Measurements from ENCODE around the gene IQCM. TPM values are rescaled to one million over a fixed set of nuclear protein-coding genes. Genes with fewer than 3 reads are reported as not detected.

Gene IQCM
- total RNA-seq, 1 experiment from 2014 or later = 0.11 TPM

DNA sequence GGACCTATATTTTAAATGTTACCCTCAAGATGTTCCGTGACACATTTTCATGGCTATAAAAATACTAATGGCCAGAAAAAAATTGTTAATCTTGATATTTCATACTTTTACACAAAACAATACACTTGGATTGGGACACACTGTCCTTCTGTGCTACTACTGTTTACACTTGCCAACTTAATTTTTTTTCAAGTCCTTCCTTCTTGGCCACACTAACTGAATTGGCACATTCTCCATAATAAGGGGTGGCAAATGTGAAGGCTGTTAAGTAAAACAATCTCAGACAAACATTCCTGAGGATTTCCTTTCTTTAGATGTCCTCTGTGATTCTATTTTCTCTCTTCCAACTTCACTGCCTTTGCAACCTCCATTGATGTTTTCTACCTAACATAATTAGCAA, 225.8 kb downstream of the IQCM start (continued):
- no peak for TF ChIP-seq ESRRA (CRISPR knock-in tag; IDR thresholded peaks at IDR 0.05; ENCODE audit: borderline replicate concordance)
- TF ChIP-seq, protein P1, sequence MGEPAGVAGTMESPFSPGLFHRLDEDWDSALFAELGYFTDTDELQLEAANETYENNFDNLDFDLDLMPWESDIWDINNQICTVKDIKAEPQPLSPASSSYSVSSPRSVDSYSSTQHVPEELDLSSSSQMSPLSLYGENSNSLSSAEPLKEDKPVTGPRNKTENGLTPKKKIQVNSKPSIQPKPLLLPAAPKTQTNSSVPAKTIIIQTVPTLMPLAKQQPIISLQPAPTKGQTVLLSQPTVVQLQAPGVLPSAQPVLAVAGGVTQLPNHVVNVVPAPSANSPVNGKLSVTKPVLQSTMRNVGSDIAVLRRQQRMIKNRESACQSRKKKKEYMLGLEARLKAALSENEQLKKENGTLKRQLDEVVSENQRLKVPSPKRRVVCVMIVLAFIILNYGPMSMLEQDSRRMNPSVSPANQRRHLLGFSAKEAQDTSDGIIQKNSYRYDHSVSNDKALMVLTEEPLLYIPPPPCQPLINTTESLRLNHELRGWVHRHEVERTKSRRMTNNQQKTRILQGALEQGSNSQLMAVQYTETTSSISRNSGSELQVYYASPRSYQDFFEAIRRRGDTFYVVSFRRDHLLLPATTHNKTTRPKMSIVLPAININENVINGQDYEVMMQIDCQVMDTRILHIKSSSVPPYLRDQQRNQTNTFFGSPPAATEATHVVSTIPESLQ (CRISPR knock-in tag; IDR thresholded peaks at IDR 0.05) = no peak
- TF ChIP-seq, protein P2, sequence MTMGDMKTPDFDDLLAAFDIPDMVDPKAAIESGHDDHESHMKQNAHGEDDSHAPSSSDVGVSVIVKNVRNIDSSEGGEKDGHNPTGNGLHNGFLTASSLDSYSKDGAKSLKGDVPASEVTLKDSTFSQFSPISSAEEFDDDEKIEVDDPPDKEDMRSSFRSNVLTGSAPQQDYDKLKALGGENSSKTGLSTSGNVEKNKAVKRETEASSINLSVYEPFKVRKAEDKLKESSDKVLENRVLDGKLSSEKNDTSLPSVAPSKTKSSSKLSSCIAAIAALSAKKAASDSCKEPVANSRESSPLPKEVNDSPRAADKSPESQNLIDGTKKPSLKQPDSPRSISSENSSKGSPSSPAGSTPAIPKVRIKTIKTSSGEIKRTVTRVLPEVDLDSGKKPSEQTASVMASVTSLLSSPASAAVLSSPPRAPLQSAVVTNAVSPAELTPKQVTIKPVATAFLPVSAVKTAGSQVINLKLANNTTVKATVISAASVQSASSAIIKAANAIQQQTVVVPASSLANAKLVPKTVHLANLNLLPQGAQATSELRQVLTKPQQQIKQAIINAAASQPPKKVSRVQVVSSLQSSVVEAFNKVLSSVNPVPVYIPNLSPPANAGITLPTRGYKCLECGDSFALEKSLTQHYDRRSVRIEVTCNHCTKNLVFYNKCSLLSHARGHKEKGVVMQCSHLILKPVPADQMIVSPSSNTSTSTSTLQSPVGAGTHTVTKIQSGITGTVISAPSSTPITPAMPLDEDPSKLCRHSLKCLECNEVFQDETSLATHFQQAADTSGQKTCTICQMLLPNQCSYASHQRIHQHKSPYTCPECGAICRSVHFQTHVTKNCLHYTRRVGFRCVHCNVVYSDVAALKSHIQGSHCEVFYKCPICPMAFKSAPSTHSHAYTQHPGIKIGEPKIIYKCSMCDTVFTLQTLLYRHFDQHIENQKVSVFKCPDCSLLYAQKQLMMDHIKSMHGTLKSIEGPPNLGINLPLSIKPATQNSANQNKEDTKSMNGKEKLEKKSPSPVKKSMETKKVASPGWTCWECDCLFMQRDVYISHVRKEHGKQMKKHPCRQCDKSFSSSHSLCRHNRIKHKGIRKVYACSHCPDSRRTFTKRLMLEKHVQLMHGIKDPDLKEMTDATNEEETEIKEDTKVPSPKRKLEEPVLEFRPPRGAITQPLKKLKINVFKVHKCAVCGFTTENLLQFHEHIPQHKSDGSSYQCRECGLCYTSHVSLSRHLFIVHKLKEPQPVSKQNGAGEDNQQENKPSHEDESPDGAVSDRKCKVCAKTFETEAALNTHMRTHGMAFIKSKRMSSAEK (CRISPR knock-in tag; IDR thresholded peaks at IDR 0.05; ENCODE audit: borderline replicate concordance) = no peak
- TF ChIP-seq, protein P3, sequence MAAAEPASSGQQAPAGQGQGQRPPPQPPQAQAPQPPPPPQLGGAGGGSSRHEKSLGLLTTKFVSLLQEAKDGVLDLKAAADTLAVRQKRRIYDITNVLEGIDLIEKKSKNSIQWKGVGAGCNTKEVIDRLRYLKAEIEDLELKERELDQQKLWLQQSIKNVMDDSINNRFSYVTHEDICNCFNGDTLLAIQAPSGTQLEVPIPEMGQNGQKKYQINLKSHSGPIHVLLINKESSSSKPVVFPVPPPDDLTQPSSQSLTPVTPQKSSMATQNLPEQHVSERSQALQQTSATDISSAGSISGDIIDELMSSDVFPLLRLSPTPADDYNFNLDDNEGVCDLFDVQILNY (CRISPR knock-in tag; IDR thresholded peaks at IDR 0.05) = no peak
- TF ChIP-seq, protein P4, sequence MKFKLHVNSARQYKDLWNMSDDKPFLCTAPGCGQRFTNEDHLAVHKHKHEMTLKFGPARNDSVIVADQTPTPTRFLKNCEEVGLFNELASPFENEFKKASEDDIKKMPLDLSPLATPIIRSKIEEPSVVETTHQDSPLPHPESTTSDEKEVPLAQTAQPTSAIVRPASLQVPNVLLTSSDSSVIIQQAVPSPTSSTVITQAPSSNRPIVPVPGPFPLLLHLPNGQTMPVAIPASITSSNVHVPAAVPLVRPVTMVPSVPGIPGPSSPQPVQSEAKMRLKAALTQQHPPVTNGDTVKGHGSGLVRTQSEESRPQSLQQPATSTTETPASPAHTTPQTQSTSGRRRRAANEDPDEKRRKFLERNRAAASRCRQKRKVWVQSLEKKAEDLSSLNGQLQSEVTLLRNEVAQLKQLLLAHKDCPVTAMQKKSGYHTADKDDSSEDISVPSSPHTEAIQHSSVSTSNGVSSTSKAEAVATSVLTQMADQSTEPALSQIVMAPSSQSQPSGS (CRISPR knock-in tag; IDR thresholded peaks at IDR 0.05; ENCODE audit: borderline replicate concordance, low read depth) = no peak
- TF ChIP-seq PRRX2 (CRISPR knock-in tag; IDR thresholded peaks at IDR 0.05) = no peak
- TF ChIP-seq, protein P5, sequence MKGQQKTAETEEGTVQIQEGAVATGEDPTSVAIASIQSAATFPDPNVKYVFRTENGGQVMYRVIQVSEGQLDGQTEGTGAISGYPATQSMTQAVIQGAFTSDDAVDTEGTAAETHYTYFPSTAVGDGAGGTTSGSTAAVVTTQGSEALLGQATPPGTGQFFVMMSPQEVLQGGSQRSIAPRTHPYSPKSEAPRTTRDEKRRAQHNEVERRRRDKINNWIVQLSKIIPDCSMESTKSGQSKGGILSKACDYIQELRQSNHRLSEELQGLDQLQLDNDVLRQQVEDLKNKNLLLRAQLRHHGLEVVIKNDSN (CRISPR knock-in tag; IDR thresholded peaks at IDR 0.05) = no peak
- TF ChIP-seq, protein P6, sequence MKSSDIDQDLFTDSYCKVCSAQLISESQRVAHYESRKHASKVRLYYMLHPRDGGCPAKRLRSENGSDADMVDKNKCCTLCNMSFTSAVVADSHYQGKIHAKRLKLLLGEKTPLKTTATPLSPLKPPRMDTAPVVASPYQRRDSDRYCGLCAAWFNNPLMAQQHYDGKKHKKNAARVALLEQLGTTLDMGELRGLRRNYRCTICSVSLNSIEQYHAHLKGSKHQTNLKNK (CRISPR knock-in tag; IDR thresholded peaks at IDR 0.05) = no peak
- TF ChIP-seq, protein P7, sequence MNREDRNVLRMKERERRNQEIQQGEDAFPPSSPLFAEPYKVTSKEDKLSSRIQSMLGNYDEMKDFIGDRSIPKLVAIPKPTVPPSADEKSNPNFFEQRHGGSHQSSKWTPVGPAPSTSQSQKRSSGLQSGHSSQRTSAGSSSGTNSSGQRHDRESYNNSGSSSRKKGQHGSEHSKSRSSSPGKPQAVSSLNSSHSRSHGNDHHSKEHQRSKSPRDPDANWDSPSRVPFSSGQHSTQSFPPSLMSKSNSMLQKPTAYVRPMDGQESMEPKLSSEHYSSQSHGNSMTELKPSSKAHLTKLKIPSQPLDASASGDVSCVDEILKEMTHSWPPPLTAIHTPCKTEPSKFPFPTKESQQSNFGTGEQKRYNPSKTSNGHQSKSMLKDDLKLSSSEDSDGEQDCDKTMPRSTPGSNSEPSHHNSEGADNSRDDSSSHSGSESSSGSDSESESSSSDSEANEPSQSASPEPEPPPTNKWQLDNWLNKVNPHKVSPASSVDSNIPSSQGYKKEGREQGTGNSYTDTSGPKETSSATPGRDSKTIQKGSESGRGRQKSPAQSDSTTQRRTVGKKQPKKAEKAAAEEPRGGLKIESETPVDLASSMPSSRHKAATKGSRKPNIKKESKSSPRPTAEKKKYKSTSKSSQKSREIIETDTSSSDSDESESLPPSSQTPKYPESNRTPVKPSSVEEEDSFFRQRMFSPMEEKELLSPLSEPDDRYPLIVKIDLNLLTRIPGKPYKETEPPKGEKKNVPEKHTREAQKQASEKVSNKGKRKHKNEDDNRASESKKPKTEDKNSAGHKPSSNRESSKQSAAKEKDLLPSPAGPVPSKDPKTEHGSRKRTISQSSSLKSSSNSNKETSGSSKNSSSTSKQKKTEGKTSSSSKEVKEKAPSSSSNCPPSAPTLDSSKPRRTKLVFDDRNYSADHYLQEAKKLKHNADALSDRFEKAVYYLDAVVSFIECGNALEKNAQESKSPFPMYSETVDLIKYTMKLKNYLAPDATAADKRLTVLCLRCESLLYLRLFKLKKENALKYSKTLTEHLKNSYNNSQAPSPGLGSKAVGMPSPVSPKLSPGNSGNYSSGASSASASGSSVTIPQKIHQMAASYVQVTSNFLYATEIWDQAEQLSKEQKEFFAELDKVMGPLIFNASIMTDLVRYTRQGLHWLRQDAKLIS (CRISPR knock-in tag; IDR thresholded peaks at IDR 0.05; ENCODE audit: borderline replicate concordance) = no peak

DNA sequence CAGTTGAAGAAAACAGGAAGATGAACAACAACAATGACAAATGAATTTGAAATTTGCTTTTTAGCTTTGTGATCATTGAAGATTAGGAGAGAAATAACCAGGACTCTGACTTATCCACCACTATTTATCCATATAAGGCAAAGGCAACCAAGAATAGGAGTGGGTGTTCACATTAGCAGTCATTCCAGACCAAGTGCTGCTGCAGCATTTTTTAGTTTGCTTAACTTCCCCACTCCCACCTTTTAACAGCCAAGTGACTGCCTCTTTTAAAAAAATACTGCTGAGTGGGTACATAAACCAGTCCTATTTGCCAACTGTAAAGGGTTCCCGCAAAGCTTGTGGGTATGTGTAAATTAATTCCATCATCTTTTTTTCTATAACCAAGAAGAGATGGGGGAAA, 230.9 kb downstream of the IQCM start:
- H3K4me1 Mint-ChIP-seq = no peaks in the 10 kb centered on the region
- no peaks in the 10 kb centered on the region for H3K27me3 Mint-ChIP-seq (ENCODE audit: low read depth)
- ChIA-PET POLR2A (no interaction called here), CTCF (no interaction called here)
- no peak overlapping the region for H3K4me3 Mint-ChIP-seq
- H3K36me3 Mint-ChIP-seq = no peaks in the 10 kb centered on the region
- no peak overlapping the region for H3K27ac Mint-ChIP-seq
- DNase-seq (ENCODE audit: low spot score) = no peak
- H3K9me3 Mint-ChIP-seq = no peaks in the 10 kb centered on the region
- ATAC-seq = no peak
- TF ChIP-seq SOX15 (CRISPR knock-in tag; IDR thresholded peaks at IDR 0.05) (no peak), TEAD1 (CRISPR knock-in tag; IDR thresholded peaks at IDR 0.05) (no peak), ATF1 (CRISPR knock-in tag; IDR thresholded peaks at IDR 0.05) (no peak), HMGA2 (CRISPR knock-in tag; IDR thresholded peaks at IDR 0.05) (no peak), NR3C1 (CRISPR knock-in tag; conservative IDR thresholded peaks at IDR 0.05; ENCODE audit: low read depth) (no peak), RELA (CRISPR knock-in tag; IDR thresholded peaks at IDR 0.05; ENCODE audit: borderline replicate concordance) (no peak), PRRX2 (CRISPR knock-in tag; IDR thresholded peaks at IDR 0.05) (no peak), SP1 (CRISPR knock-in tag; conservative IDR thresholded peaks at IDR 0.05) (no peak), ZBTB21 (CRISPR knock-in tag; IDR thresholded peaks at IDR 0.05; ENCODE audit: borderline replicate concordance) (no peak)
- TF ChIP-seq, protein P8, sequence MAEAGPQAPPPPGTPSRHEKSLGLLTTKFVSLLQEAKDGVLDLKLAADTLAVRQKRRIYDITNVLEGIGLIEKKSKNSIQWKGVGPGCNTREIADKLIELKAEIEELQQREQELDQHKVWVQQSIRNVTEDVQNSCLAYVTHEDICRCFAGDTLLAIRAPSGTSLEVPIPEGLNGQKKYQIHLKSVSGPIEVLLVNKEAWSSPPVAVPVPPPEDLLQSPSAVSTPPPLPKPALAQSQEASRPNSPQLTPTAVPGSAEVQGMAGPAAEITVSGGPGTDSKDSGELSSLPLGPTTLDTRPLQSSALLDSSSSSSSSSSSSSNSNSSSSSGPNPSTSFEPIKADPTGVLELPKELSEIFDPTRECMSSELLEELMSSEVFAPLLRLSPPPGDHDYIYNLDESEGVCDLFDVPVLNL (CRISPR knock-in tag; IDR thresholded peaks at IDR 0.05; ENCODE audit: borderline replicate concordance, low read depth) = no peak
- TF ChIP-seq, protein P9, sequence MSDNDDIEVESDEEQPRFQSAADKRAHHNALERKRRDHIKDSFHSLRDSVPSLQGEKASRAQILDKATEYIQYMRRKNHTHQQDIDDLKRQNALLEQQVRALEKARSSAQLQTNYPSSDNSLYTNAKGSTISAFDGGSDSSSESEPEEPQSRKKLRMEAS (CRISPR knock-in tag; IDR thresholded peaks at IDR 0.05) = no peak
